ENCODE data around the gene ADD3.

GRCh38 chr10:110160522-110160921 is 152.7 kb downstream of the ADD3 start:
- TF ChIP-seq CTCF (IDR thresholded peaks at IDR 0.05) (no peak), POLR2AphosphoS5 (IDR thresholded peaks at IDR 0.05; ENCODE audit: low read depth, low read length) (no peak)

Measured in Panc1 (cell line).